Esophagus squamous epithelium (tissue), 4 donors: ENCODE results near the gene MSMB.

ENCODE experiments used
- CTCF ChIP-seq, 6 experiments: fragments of 450-650 bp in 4 of 6; fragments of 200-600 bp in 2 of 6; sonication (generic) in 2 of 6; IDR thresholded peaks; one replicate each; pipeline ENCODE4 v1.5.1; 2016 to 2019; ENCODE audit warnings: antibody characterized with exemption in 6 of 6, mild to moderate bottlenecking in 4 of 6, moderate library complexity in 4 of 6
- POLR2A ChIP-seq, 4 donors: fragments of 450-650 bp; IDR thresholded peaks; one replicate each; pipeline ENCODE4 v1.6.1; 2017; ENCODE audit warnings: antibody characterized with exemption in 4 of 4, mild to moderate bottlenecking in 4 of 4, moderate library complexity in 3 of 4

- TF ChIP-seq CTCF (IDR thresholded peaks at IDR 0.05) = no peak
- TF ChIP-seq POLR2A (IDR thresholded peaks at IDR 0.05) = no peak
These were observed 46.5 kb upstream of the MSMB start for GRCh38 chr10:46092524-46093081.
